ENCODE data around the gene ISLR.
"Not testable (repeated sequence)": the region's sequence is repeated elsewhere in the genome, so short reads cannot be mapped to it uniquely, and the experiment has no call there.

Gene ISLR

GRCh38 chr15:74136814-74137536 lies 36.5 kb upstream of the ISLR start:
- no peak for DNase-seq (ENCODE audit: low read depth)

DNA sequence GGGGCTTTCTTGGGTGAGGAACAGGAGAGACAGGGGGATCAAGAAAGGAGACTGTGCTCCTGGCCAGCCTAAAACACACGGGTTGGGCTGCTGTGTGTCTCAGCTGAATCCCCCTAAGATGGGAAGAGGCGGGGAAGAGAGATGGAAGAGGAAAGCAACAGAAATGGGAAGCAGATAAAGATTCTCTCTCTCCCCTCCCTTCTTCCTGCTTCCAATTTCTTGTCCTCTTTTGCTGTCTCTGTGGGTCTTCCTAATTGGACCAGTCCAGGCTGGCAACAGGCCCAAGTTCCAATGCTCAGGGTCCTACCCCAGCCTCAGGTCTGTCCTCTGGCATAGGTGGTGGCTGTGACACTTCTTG lies 36.0 kb upstream of the ISLR start:
- DNase-seq (ENCODE audit: low read depth), result no peak

GRCh38 chr15:74138642-74139041 lies 34.9 kb upstream of the ISLR start:
- DNase-seq (ENCODE audit: low read depth), result no peak

GRCh38 chr15:74141591-74141990 lies 31.9 kb upstream of the ISLR start:
- no peak for DNase-seq (ENCODE audit: low read depth)

DNA sequence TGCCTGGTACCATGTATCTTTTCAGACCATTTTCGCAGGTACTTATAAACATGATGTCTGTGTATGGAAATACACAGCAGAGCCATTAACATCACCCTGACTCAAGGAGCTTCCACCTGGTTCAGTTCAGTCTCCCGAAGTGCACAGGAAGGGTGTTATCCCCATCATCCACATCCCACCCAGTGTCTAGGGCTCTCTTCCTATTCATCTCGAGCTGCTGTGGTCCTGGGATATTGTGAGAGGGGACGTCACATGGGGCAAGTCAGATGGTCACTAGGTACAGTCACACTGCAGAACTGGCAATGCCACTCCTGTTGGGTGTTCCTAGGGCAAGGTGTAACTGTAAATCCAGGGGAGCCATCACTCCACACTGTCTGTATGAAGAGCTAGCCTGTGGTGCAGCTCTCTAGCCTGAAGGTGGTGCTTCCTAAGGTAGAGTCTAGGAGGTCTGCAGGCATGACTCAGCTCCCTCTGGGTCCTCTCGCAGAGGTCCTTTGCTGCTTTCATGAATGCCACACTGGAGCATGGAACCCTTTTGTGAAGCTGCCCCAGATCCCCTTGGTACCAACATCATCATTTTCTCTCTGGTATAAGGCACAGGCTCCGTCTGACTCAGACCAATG lies 29.2 kb upstream of the ISLR start:
- DNase-seq (ENCODE audit: low read depth), result no peak

GRCh38 chr15:74146277-74146800 lies 27.2 kb upstream of the ISLR start:
- DNase-seq (ENCODE audit: low read depth), result no peak

DNA sequence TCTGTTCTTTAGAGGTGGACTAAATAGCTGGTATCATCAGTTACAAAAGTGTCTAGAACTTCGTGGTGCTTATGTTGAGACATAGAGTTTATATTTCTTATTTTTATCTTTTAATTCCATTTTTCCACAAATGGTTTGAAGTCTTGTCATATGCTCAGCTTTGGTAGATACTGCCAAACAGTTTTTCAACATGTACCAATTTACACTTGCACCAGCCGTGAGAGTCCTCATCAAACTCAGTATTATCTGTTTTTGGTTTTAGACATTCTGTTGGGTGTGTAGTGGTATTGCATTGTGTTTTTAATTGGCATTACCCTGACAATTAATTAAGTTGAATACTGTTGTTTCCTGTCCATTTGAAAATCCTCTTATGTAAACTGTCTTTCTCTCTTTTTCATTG lies 26.5 kb upstream of the ISLR start:
- DNase-seq (ENCODE audit: low read depth), result no peak

DNA sequence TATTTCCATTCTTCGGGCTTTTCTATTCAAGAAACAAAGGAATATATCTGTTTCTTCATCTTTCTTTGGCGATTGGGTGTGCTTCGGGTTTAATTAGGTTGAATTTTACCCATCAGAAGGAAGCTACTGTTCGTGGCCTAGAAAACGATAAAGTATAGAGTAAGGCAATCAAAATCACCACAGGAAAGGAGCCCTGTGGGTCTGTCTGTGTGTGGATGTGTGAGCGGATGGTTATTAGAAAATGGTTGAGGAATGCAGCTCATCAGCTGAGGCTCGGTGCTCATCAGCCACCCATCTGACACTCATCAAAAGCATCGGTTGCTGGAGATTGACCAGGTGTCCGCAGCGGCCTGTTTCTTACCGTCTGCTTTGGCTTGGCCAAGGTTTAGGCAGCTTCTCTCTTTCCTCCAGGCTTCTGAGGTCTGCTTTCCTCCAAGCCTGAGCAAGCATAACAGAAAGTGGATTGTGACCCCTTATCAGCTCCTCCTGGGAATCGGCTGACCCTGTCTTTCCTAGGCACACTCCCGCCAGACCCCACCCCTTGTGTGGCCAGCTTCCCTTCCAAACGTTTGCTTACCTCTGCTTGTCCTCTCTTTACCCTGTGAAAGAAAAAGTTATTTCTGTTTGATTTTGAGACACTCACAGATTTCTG lies 17.6 kb upstream of the ISLR start:
- no peak for DNase-seq (ENCODE audit: low read depth)

DNA sequence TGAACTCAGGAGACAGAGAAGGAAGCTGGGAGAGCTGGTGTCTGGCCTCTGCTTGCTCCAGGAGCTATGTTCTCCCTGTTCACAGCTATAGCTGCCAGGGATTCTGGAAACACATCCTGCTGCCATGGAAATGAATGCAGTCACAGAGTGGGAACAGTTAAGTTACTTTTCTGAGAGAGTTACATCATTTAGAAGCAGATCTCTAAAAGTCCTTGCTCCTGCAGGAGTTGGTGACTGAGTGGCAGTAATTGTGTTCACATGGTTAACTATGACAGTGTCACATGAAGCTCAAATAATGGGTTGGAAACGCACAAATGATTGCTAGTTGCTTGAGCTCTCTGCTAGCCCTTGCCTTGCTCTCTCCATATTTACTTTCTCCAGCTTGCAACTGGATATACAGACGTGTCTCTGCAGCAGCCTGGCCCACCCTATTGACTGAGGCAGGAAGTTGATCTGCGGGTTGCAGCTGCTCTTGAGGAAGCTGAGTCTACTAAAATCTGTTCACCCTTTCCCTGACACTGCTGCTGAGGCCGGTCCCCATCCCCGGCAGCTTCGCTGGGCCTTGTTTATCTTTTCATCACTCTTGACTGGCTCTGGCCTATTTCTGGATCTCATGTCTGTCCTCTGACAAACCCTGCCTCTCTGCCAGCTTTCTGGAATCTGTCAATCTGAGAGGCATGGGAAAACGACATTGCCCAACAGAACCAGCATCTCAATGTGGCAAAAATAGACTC lies 16.7 kb upstream of the ISLR start:
- no peak for DNase-seq (ENCODE audit: low read depth)

DNA sequence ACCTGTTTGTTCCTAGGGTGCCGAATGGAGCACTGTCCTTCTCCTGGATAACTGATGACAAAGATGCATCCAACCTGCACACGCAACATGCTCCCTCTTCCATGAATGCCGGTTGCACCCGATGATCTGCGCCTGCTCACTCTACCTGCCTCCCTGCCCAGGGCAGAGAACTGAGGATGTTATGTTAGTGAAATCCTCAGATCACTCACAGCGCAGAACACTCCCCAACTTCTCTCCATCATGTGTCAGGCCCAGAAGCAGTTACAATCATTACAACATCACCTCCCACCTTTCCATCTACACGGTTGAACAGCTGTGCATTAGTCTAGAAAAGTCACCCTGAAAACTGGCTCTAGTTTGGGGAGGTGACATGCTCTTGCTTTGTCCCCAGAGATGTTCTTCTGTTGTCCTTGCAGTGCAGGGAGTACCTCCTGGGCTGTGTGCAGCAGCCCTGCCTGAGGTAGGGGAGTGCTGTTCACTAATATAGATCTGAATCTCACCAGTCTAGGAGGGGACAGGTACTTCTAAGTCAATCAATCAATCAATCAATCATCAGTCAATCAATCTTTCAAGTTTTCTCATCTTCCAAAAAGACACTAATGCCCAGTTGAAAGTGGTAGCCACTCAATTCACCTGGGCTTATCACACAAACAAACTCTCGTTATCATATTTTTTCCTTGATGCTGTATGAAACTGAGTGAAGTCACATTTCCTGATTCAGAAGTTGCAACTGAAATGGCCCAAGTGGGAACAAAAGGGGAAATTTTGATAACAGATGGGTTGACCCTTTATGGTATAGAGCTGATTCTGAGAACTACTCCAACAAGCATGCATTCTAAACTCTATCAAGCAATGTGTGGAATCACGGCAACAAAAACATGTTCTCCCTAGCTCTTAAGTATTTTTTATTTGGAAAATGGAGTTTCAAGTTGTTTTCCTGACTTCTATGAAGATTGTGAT lies 15.4 kb upstream of the ISLR start:
- DNase-seq (ENCODE audit: low read depth), result no peak

- no peak for DNase-seq (ENCODE audit: low read depth)
These were observed 14.5 kb upstream of the ISLR start for GRCh38 chr15:74158855-74159650.

GRCh38 chr15:74159773-74160172 lies 13.7 kb upstream of the ISLR start:
- DNase-seq (ENCODE audit: low read depth), result no peak

- not testable (repeated sequence) for DNase-seq (ENCODE audit: low read depth)
These were observed 13.1 kb upstream of the ISLR start for GRCh38 chr15:74160390-74160789.

DNA sequence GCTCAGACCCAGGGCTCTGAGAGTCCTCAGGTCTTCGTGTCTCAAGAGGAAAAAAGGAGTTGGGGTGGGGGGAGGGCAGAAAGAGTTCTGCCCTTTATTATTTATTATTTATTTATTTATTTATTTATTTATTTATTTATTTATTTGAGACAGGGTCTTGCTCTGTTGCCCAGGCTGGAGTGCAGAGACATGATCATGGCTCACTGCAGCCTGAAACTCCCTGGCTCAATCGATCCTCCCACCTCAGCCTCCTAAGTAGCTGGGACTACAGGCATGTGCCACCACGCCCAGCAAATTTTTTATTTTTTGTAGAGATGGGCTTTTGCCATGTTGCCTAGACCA lies 11.3 kb upstream of the ISLR start:
- DNase-seq (ENCODE audit: low read depth), result not testable (repeated sequence)

DNA sequence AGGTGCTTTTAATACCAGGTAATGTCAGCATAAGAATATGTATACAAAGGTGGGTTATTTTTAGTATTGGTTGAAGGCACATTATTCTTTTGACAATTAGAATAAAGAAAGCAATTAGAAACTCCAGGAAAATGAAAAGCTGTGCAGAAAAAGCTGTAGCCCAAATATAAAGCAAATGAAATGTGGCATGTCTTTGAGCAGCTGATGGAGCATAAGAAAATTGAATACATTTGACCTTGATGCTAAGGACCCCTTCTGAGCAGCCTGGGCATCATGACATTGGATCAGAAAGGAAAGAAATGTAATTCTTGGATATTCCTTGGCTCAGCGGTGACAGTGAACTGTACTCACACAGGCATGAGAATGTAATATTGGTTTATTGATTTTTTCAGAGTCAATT lies 8.0 kb upstream of the ISLR start:
- no peak for DNase-seq (ENCODE audit: low read depth)

GRCh38 chr15:74167891-74168331 lies 5.6 kb upstream of the ISLR start:
- no peak for DNase-seq (ENCODE audit: low read depth)

- DNase-seq (ENCODE audit: low read depth), result no peak
These were observed 4.8 kb upstream of the ISLR start for GRCh38 chr15:74168711-74169126.

DNA sequence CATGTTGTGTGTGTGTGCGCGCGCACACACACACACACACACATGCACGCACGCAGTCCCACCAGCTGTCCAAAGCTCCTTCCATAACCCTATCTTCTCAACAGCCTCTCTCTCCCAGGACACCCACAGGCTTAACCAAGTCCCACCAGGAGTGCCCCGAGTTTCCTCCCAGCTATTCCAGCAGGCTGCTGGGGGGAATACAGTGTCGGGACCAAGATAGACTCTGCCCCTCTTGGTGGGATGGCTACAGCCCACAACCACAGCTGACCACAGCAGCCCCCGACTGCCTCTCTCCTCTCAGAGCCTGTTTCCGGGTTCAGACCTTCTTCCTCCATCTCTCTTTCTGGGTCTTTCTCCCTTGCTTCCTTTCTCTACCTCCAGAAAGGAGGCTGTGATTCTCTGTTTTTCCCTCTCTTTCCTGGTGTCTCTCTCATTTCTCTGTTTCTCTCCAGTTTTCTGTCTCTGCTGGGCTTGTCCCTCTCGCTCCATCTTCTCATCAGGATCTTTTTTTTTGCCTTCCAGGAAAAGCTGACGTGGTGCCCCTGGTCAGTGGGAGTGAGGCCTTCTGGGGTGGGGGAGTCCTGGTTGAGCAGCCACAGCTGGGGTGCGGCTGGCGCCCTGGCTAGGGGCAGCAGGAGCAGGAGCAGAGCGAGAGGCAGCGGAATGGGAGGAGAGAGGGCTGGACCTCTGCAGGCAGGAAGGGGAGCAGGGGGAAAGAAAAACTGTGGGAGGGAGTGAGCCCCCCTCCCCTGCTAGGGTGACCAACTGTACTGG lies 3.3 kb upstream of the ISLR start:
- no peak for DNase-seq (ENCODE audit: low read depth)

DNA sequence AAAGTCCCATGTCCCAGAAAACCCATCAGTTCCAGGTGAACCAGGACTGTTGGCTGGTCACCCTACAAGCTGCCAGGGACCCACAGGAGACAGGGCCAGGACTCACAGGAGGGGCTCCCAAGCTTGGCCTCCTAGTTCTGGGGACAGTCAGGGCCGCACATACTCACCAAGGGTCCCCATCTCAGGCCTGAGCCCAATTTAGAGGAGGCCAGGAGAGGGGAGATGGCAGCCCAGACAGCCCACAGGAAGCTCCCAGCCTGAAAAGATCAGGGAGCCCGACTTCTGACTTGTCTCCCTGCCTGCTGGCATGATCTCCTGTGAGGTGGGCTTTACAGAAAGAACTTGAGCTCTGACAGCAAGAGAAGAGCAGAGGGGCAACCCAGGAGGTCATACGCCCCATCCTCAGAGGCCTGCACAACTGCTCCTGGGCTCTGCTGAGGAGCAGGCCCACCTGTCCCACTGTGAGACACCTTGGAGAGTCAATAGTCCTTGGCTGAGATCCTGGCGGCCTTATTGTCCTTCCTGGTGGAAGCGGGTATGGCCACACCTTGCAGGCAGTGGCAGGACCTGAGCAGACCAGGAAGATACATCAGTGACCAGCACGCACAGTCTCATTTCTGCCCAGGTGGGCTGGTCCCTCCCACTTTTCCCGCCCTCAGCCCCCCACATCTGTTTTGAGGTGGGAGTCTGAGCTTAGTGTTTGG lies 2.5 kb upstream of the ISLR start:
- DNase-seq (ENCODE audit: low read depth), result no peak
